Activated CD8-positive, alpha-beta T cell treated with anti-CD3 and anti-CD28 coated beads for 36 hours (primary cell): ENCODE data around the gene AGBL1. TPM values are rescaled to one million over a fixed set of nuclear protein-coding genes. Genes with fewer than 3 reads are reported as not detected.
"Not testable (repeated sequence)": the region's sequence is repeated elsewhere in the genome, so short reads cannot be mapped to it uniquely, and the experiment has no call there.

ENCODE experiments used
- ATAC-seq: fragments of 200-7000 bp; cut with Tn5 transposase; one replicate; pipeline ENCODE4 v1.10.0; 2021; ENCODE audit warnings: mild to moderate bottlenecking, moderate library complexity
- CTCF ChIA-PET: fragments of 350-600 bp; sonication (Branson Sonifier 250); formaldehyde crosslinking; loops from one replicate; lab custom pipeline; 2021; ENCODE audit warnings: antibody characterized with exemption; lab: Charles Lee
- POLR2A ChIA-PET: fragments of 350-600 bp; sonication (Branson Sonifier 250); formaldehyde crosslinking; loops from one replicate; lab custom pipeline; 2021; ENCODE audit warnings: antibody characterized with exemption; lab: Charles Lee
- DNase-seq: peaks from one replicate; pipeline ENCODE4 v3.0.0-alpha.2; 2020
- H3K27ac Mint-ChIP-seq: one replicate; pipeline ENCODE4 v1.8.0; 2021; ENCODE audit warnings: mild to moderate bottlenecking, mixed read lengths
- H3K27me3 Mint-ChIP-seq: one replicate; pipeline ENCODE4 v1.8.0; 2021; ENCODE audit warnings: mixed read lengths
- H3K36me3 Mint-ChIP-seq: one replicate; pipeline ENCODE4 v1.8.0; 2021; ENCODE audit warnings: low read depth, mixed read lengths
- H3K4me1 Mint-ChIP-seq: one replicate; pipeline ENCODE4 v1.8.0; 2021; ENCODE audit warnings: low read depth, mixed read lengths
- H3K4me3 Mint-ChIP-seq: one replicate; pipeline ENCODE4 v1.8.0; 2021; ENCODE audit warnings: mild to moderate bottlenecking, moderate library complexity, mixed read lengths
- H3K9me3 Mint-ChIP-seq: one replicate; pipeline ENCODE4 v1.8.0; 2021; ENCODE audit warnings: mixed read lengths
- CTCF ChIP-seq: fragments of 200-600 bp; IDR thresholded peaks from one replicate; pipeline ENCODE4 v1.8.0; 2022; ENCODE audit warnings: antibody characterized with exemption, mild to moderate bottlenecking
- intact Hi-C: fragments of 100-400 bp; cut with micrococcal nuclease; formaldehyde crosslinking; loops from one replicate; pipeline ENCODE4 v1.10.0; 2022
- total RNA-seq, 2 experiments: library from RNA; stranded (reverse); gene quantifications; one replicate each; pipeline ENCODE4 v1.2.3, GENCODE V29; 2021

Gene AGBL1
- total RNA-seq, 2 experiments from 2014 or later, result not detected

- DNase-seq (no peak), ATAC-seq (no peak)
- no peaks in the 10 kb centered on the region for H3K4me1 Mint-ChIP-seq
- intact Hi-C loops, result no loop called here
- peaks cover 3% of the 10 kb centered on the region for H3K27me3 Mint-ChIP-seq
- POLR2A ChIA-PET, result no interaction called here
- H3K9me3 Mint-ChIP-seq, result no peaks in the 10 kb centered on the region
- no peak for TF ChIP-seq CTCF
- no peak overlapping the region for H3K27ac Mint-ChIP-seq
- CTCF ChIA-PET, result no interaction called here
- no peak overlapping the region for H3K4me3 Mint-ChIP-seq
- H3K36me3 Mint-ChIP-seq, result no peaks in the 10 kb centered on the region
These were observed 795.4 kb downstream of the AGBL1 start for GRCh38 chr15:86875067-86875466.

GRCh38 chr15:86876387-86876944 lies 796.8 kb downstream of the AGBL1 start:
- H3K27ac Mint-ChIP-seq, result no peak overlapping the region
- H3K36me3 Mint-ChIP-seq, result no peaks in the 10 kb centered on the region

GRCh38 chr15:86877171-86877631 lies 797.5 kb downstream of the AGBL1 start:
- Mint-ChIP-seq H3K36me3 (no peaks in the 10 kb centered on the region), H3K9me3 (no peaks in the 10 kb centered on the region), H3K4me3 (no peak overlapping the region), H3K27me3 (peaks cover 2% of the 10 kb centered on the region), H3K4me1 (no peaks in the 10 kb centered on the region), H3K27ac (no peak overlapping the region)
- DNase-seq, result peak; percentile 2
- no peak for TF ChIP-seq CTCF
- ChIA-PET POLR2A (no interaction called here), CTCF (no interaction called here)
- ATAC-seq, result no peak
- intact Hi-C loops, result no loop called here

More at GRCh38 chr15:86876387-86876944, 796.8 kb downstream of the AGBL1 start:
- DNase-seq (no peak), ATAC-seq (no peak)
- ChIA-PET POLR2A (no interaction called here), CTCF (no interaction called here)
- peaks cover 3% of the 10 kb centered on the region for H3K27me3 Mint-ChIP-seq
- TF ChIP-seq CTCF, result no peak
- no peaks in the 10 kb centered on the region for H3K4me1 Mint-ChIP-seq
- H3K4me3 Mint-ChIP-seq, result no peak overlapping the region
- intact Hi-C loops, result no loop called here
- H3K9me3 Mint-ChIP-seq, result no peaks in the 10 kb centered on the region

GRCh38 chr15:86878844-86879243 lies 799.2 kb downstream of the AGBL1 start:
- intact Hi-C loops, POLR2A ChIA-PET, H3K36me3 Mint-ChIP-seq, H3K9me3 Mint-ChIP-seq, DNase-seq, H3K27me3 Mint-ChIP-seq, H3K4me1 Mint-ChIP-seq, ATAC-seq, H3K4me3 Mint-ChIP-seq, H3K27ac Mint-ChIP-seq: not testable (repeated sequence)
- CTCF ChIA-PET, result interaction anchor here (1.3 kb wide), 1 partner anchor 13 kb away, joined by 3 read pairs; no protein-coding TSS in a partner anchor

GRCh38 chr15:86879250-86880229 lies 799.9 kb downstream of the AGBL1 start:
- intact Hi-C loops, result no loop called here
- DNase-seq (no peak), ATAC-seq (no peak)
- Mint-ChIP-seq H3K9me3 (no peaks in the 10 kb centered on the region), H3K4me1 (no peaks in the 10 kb centered on the region), H3K27me3 (peaks cover 2% of the 10 kb centered on the region), H3K27ac (no peak overlapping the region), H3K36me3 (no peaks in the 10 kb centered on the region), H3K4me3 (no peak overlapping the region)
- POLR2A ChIA-PET, result no interaction called here
- CTCF ChIA-PET, result interaction anchor here (1.3 kb wide), 1 partner anchor 12 kb away, joined by 3 read pairs; no protein-coding TSS in a partner anchor
- TF ChIP-seq CTCF, result no peak
